C4-2B (cell line): ENCODE data around the gene HS3ST3A1.

ENCODE experiments used
- ZFX ChIP-seq: fragments of 450-650 bp; IDR thresholded peaks from 2 replicates; pipeline ENCODE4 v1.6.1; 2017
- TF ChIP-seq, protein P1 (sequence below): fragments of 450-650 bp; conservative IDR thresholded peaks from 2 replicates; pipeline ENCODE4 v1.5.1; 2017; ENCODE audit warnings: mild to moderate bottlenecking

GRCh38 chr17:13490906-13491482 lies 110.7 kb downstream of the HS3ST3A1 start:
- TF ChIP-seq, protein P1, sequence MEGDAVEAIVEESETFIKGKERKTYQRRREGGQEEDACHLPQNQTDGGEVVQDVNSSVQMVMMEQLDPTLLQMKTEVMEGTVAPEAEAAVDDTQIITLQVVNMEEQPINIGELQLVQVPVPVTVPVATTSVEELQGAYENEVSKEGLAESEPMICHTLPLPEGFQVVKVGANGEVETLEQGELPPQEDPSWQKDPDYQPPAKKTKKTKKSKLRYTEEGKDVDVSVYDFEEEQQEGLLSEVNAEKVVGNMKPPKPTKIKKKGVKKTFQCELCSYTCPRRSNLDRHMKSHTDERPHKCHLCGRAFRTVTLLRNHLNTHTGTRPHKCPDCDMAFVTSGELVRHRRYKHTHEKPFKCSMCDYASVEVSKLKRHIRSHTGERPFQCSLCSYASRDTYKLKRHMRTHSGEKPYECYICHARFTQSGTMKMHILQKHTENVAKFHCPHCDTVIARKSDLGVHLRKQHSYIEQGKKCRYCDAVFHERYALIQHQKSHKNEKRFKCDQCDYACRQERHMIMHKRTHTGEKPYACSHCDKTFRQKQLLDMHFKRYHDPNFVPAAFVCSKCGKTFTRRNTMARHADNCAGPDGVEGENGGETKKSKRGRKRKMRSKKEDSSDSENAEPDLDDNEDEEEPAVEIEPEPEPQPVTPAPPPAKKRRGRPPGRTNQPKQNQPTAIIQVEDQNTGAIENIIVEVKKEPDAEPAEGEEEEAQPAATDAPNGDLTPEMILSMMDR = no peak
- no peak for TF ChIP-seq ZFX
